Liver (tissue), 9 donors: ENCODE data around the gene TOX2. TPM values are rescaled to one million over a fixed set of nuclear protein-coding genes. Genes with fewer than 3 reads are reported as not detected.

Experiments
- DNase-seq: peaks from one replicate; pipeline ENCODE4 v3.0.0-alpha.2; 2017; ENCODE audit warnings: low spot score
- H3K27ac ChIP-seq, 2 donors: one replicate each; pipeline ENCODE4 v1.7.0; 2013; ENCODE audit warnings: inconsistent platforms in 2 of 2, low read length in 2 of 2, control low read depth in 1 of 2, low read depth in 1 of 2, mild to moderate bottlenecking in 1 of 2
- H3K27me3 ChIP-seq, 4 donors: one replicate each; pipeline versions ENCODE4 v1.6.1 to v1.7.0; 2013; ENCODE audit warnings: low read length in 3 of 4, inconsistent platforms in 1 of 4, mild to moderate bottlenecking in 1 of 4, moderate library complexity in 1 of 4; ENCODE audit not compliant: control insufficient read depth in 4 of 4, insufficient read depth in 4 of 4
- H3K36me3 ChIP-seq, 4 donors: one replicate each; pipeline versions ENCODE4 v1.6.1 to v1.7.0; 2013; ENCODE audit warnings: low read length in 3 of 4, mild to moderate bottlenecking in 3 of 4, low read depth in 1 of 4, moderate library complexity in 1 of 4; ENCODE audit not compliant: control insufficient read depth in 4 of 4, insufficient read depth in 3 of 4
- H3K4me1 ChIP-seq, 4 donors: one replicate each; pipeline versions ENCODE4 v1.6.1 to v1.7.0; 2013; ENCODE audit warnings: low read length in 3 of 4, mild to moderate bottlenecking in 3 of 4, moderate library complexity in 1 of 4; ENCODE audit not compliant: control insufficient read depth in 4 of 4, insufficient read depth in 4 of 4
- H3K4me3 ChIP-seq, 3 donors: one replicate each; pipeline versions ENCODE4 v1.6.1 to v1.7.0; 2013; ENCODE audit warnings: low read length in 3 of 3, control low read depth in 1 of 3, low read depth in 1 of 3, mild to moderate bottlenecking in 1 of 3
- H3K9ac ChIP-seq, 2 donors: one replicate each; pipeline ENCODE4 v1.7.0; 2013; ENCODE audit warnings: low read length in 2 of 2, mild to moderate bottlenecking in 2 of 2, moderate library complexity in 2 of 2, control low read depth in 1 of 2, low read depth in 1 of 2
- H3K9me3 ChIP-seq, 4 donors: one replicate each; pipeline versions ENCODE4 v1.6.1 to v1.7.0; 2013; ENCODE audit warnings: low read length in 3 of 4; ENCODE audit not compliant: control insufficient read depth in 4 of 4
- ATF3 ChIP-seq: IDR thresholded peaks from 2 replicates; pipeline ENCODE4 v1.6.1; 2016; ENCODE audit warnings: antibody characterized with exemption
- CTCF ChIP-seq: fragments of 150-350 bp; IDR thresholded peaks from 2 replicates; pipeline ENCODE4 v1.5.1; 2017; ENCODE audit warnings: improper control_type of control experiment, low read depth, low read length; ENCODE audit not compliant: missing input control
- FOXA1 ChIP-seq: IDR thresholded peaks from 2 replicates; pipeline ENCODE4 v1.6.1; 2016; ENCODE audit warnings: antibody characterized with exemption
- FOXA2 ChIP-seq: IDR thresholded peaks from 2 replicates; pipeline ENCODE4 v1.6.1; 2016; ENCODE audit warnings: antibody characterized with exemption
- GABPA ChIP-seq, 2 donors: IDR thresholded peaks in 1 of 2; conservative IDR thresholded peaks in 1 of 2; 2 replicates each; pipeline ENCODE4 v1.6.1; 2016; ENCODE audit warnings: antibody characterized with exemption in 2 of 2, mild to moderate bottlenecking in 1 of 2, moderate library complexity in 1 of 2
- HNF4A ChIP-seq, 2 donors: conservative IDR thresholded peaks; 2 replicates each; pipeline ENCODE4 v1.6.1; 2016; ENCODE audit warnings: antibody characterized with exemption in 2 of 2, mild to moderate bottlenecking in 2 of 2
- HNF4G ChIP-seq: IDR thresholded peaks from 2 replicates; pipeline ENCODE4 v1.6.1; 2016; ENCODE audit warnings: antibody characterized with exemption
- JUND ChIP-seq, 2 donors: IDR thresholded peaks; 2 replicates each; pipeline ENCODE4 v1.6.1; 2016; ENCODE audit warnings: antibody characterized with exemption in 2 of 2
- MAX ChIP-seq: IDR thresholded peaks from 2 replicates; pipeline ENCODE4 v1.6.1; 2016; ENCODE audit warnings: antibody characterized with exemption
- NR2F2 ChIP-seq: IDR thresholded peaks from 2 replicates; pipeline ENCODE4 v1.6.1; 2016; ENCODE audit warnings: antibody characterized with exemption
- REST ChIP-seq: IDR thresholded peaks from 2 replicates; pipeline ENCODE4 v1.6.1; 2016; ENCODE audit warnings: antibody characterized with exemption, mild to moderate bottlenecking
- RXRA ChIP-seq, 2 donors: IDR thresholded peaks; 2 replicates each; pipeline ENCODE4 v1.6.1; 2017 to 2018; ENCODE audit warnings: antibody characterized with exemption in 2 of 2, mild to moderate bottlenecking in 1 of 2
- SP1 ChIP-seq: IDR thresholded peaks from 2 replicates; pipeline ENCODE4 v1.6.1; 2018; ENCODE audit warnings: antibody characterized with exemption, mild to moderate bottlenecking
- TAF1 ChIP-seq: conservative IDR thresholded peaks from 2 replicates; pipeline ENCODE4 v1.6.1; 2016; ENCODE audit warnings: antibody characterized with exemption, mild to moderate bottlenecking
- ZBTB33 ChIP-seq: IDR thresholded peaks from 2 replicates; pipeline ENCODE4 v1.6.1; 2016; ENCODE audit warnings: antibody characterized with exemption
- WGBS: extraction: QIAGEN DNeasy Blood & Tissue Kit; methylation state at CpG from one replicate; pipeline ENCODE4 v1.1.7; 2013; 5-methylcytosine and 5-hydroxymethylcytosine counted together
- polyA plus RNA-seq, 2 donors: library from polyadenylated mRNA; stranded (reverse) in 1 of 2; unstranded in 1 of 2; fragments of 200-250 nt in 1 of 2; fragments of >200 nt in 1 of 2; fragmentation: Nextera tagmentation in 1 of 2; extraction: Ambion mirVana in 1 of 2; gene quantifications; one replicate each; pipeline versions ENCODE4 v1.2.1 to v1.2.3, GENCODE V29; 2013 to 2015
- total RNA-seq, 2 donors: library from RNA; depleted of rRNA; stranded (reverse); fragments of >200 nt; gene quantifications; one replicate each; pipeline ENCODE4 v1.2.3, GENCODE V29; 2014
- donor health status: healthy.
- donor health status: healthy.
- donor health status: healthy.
- donor health status: healthy.
- donor health status: healthy.

TOX2 gene
- total and polyA plus RNA-seq, 4 donors, result 0.33 to 2.7 (median 1.4) TPM

- TF ChIP-seq GABPA (IDR thresholded peaks at IDR 0.05 in 1 of 2, conservative IDR thresholded peaks at IDR 0.05 in 1 of 2) (no peak), RXRA (IDR thresholded peaks at IDR 0.05) (no peak), ATF3 (no peak), FOXA1 (no peak), SP1 (no peak), JUND (IDR thresholded peaks at IDR 0.05) (no peak), HNF4A (conservative IDR thresholded peaks at IDR 0.05) (no peak), TAF1 (no peak), NR2F2 (no peak), CTCF (no peak), FOXA2 (no peak)
These were observed 78.9 kb downstream of the TOX2 start (continued) for GRCh38 chr20:43993560-43993959.

- Histone ChIP-seq H3K4me3 (no peak overlapping the region), H3K36me3 (no peaks in the 10 kb centered on the region), H3K4me1 (no peaks in the 10 kb centered on the region), H3K27ac (no peak overlapping the region), H3K9me3 (peaks cover 0 to 3% (median 0%) of the 10 kb centered on the region in 4 donors), H3K9ac (no peak overlapping the region), H3K27me3 (peaks cover 0 to 2% (median 0%) of the 10 kb centered on the region in 4 donors)
- TF ChIP-seq FOXA2 (no peak), CTCF (no peak), SP1 (no peak), ATF3 (no peak), NR2F2 (no peak), MAX (no peak), TAF1 (no peak), REST (no peak), JUND (IDR thresholded peaks at IDR 0.05) (no peak), FOXA1 (no peak), ZBTB33 (no peak), HNF4G (no peak), RXRA (IDR thresholded peaks at IDR 0.05) (no peak)
- 62% methylated on average over 11 of the region's 11 CpGs for WGBS
- DNase-seq, result no peak
These were observed 79.9 kb downstream of the TOX2 start for GRCh38 chr20:43994486-43995100.
